ENCODE measurements around the gene IRF2BP2.
"Not testable (repeated sequence)": the region's sequence is repeated elsewhere in the genome, so short reads cannot be mapped to it uniquely, and the experiment has no call there.

IRF2BP2 gene

DNA sequence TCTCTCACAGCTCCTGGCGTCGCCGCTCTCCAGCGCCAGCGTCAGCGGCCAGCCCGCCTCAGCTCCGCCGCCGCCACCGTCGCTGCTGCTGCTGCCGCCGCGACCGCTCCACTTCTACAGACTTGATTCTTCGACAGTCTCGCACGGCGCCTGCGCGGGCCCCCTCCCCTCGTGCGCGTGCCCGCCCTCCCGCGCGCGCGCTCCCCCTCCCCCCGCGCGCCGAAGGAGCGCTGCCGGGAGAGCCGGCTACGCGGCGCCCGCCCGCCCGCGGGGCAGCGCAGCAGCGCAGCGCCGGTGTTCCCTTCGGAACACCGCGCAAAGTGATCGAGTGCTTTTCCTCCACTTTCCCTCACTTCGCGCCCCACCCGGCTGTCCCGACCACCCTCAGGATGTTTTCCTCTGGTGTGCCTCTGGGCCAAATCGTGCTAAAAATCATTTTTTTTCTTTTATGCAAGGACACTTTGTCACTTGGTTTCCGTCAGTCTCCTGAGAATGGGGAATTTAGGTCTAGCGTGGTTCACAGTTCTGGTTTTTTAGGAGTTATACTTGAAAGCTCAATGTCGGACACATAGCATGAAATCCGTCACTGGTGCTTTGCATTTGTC, at the start of gene IRF2BP2:
Gene IRF2BP2, minus strand, starts transcription at position 118 of the 605 bp plus-strand sequence. CDS start 684 bp downstream, outside the sequence.
- DNase-seq = peak; percentile 91

DNA sequence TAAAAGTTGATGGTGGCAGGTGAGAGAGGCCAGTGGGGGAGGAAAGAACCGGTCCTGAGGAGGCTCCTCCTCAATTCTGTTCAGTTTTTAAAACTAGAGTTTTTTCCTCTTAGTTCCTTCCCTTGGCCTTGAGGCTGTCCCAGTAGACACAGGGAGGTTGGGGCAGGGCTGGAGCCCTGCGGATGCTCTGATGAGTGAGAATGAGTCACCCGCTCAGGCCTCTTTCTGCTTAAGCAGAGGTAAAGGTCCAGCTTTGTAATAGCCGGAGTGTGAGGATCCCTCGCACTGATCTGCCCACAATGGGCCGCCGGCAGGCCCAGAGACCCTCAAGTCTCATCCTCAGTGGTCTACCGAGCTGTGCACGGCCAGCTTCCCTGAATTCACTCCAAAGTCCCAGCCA, 49.6 kb upstream of the IRF2BP2 start:
- no peak for DNase-seq

GRCh38 chr1:234658138-234658537, 48.2 kb upstream of the IRF2BP2 start:
- no peak for DNase-seq

GRCh38 chr1:234656944-234657654, 47.1 kb upstream of the IRF2BP2 start:
- no peak for DNase-seq

DNA sequence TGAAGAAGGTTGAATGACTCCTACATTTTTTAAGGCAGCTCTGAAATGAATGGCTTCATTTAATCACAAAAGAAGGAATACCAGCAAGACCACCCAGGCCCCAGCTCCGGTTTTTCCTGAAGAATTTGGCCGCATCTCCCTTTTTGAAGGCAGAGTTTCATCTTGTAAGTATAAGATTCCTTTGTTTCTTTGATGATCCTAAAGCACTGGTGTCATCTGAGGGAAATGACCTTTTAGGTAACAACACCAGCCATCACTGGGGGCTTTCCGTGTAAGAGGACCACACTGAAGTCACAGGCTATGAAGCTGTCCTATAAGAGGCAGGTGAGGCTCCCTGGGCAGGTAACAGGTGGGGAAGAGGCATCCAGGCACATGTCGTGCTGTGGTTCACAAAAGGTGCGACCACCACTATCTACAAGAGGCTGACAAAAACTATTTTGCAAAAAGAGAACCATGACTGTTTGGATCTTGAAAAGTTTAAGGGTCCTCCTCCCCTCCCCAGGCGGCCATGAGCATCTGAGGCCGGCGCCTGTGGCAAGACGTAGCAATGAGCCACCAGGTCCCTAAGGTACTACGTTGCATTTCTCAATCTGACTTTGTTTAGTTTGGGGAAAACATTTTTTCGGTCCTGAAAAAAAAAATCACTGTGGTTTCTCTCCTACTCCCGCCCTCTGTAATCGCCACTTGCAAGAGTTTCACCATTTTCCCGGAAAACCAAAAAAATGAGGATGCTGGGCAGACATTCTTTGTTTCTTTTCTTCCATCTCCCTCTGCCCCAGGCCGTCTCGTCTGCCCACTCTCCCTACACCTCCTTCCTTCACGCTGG, 46.3 kb upstream of the IRF2BP2 start:
- no peak for DNase-seq

DNA sequence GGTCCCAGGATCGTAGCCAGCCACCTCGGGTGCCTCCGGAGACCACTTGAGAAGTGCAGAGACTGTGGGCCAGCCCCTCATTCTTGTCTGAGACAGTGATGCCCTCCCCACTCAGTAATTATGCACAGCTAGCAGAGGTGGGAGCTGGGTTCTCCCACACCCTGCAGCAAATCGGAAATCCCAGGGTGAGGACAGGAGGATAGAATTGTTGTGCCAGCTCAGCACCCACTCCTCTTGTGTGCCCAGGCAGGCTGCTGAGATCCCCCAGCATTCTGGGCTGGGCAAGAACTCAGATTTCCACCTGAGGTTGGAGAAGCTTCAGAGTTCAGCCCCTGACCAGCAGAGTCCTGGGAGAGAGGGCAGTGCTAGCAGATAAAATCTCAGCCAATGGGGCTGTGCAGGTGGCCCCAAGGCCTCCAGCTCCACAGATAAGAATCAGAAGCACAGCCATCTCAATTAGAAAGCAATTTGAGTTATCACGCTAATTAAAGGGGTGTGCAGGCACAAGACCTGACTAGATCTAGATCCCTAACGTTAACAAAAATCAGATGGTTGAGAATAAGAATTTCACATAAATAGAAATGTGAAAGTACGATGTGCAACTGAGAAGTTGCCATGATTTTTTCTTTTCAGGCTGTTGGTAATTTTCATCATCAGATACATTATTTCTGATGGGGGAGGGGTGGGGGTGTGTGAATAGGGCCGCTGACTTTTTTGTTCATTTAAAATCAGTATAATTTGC, 45.5 kb upstream of the IRF2BP2 start:
- DNase-seq = no peak

GRCh38 chr1:234654002-234654733, 44.2 kb upstream of the IRF2BP2 start:
- DNase-seq = no peak

DNA sequence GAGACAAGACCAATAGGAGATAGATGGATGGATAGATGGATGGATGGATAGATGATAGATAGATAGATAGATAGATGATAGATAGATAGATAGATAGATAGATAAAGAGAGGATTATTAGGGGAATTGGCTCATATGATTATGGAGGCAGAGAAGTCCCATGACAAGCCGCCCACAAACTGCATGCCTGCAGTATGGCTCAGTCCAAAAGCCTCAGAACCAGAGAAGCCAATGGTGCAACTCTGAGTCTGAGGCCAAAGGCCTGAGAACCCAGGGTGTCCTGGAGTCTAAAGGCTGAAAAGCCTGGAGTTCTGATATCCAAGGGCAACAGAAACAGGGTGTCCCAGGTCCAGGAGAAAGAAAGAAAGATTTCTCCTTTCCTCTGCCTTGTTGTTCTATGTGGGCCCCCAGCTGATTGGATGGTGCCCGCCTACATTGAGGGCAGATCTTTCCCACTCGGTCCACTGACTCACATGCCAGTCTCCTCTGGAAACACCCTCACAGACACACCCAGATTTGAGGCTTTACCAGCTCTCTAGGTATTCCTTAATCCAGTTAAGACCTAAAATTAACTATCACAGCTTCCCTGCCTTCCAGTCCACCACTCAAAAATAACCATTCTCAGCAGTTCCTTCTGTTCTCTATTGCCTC, 39.6 kb upstream of the IRF2BP2 start:
- DNase-seq = no peak

GRCh38 chr1:234647758-234648157, 37.8 kb upstream of the IRF2BP2 start:
- DNase-seq = no peak

DNA sequence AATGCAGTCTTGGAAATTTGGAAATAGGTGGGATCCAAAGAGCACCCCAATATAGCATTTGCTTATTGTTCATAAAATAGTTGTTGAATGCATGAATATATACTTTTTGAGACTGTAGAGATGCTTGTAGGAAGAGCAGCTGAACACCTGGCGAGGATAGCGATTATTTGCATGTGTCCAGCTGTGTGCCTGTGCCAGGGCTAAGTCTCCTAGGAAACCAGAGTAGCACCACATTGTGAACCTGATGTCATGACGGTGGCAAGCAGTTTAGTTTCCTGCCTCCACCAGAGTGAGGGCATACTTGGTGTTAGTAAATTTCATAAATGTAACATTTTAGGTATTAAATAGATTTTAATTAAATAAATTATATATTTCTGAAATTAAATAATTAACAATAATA, 37.3 kb upstream of the IRF2BP2 start:
- DNase-seq = no peak

DNA sequence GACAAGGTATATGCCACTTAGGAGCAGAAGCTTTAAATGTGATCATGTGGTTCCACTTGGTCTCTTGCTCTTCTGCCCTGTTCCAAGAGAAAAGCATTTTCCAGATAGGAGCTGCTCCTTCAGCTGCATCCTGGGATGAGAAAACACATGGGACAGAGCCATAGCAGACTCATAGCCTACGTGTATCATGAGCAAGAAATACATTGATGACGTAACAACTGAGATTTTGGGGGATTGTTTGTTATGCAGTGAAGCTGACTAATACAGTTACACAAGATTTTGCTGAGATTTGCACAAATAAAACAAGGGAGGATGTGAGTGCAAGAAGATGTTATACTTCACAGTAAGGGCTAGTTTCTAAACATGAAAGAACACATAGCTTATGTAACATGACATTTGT, 36.0 kb upstream of the IRF2BP2 start:
- no peak for DNase-seq

DNA sequence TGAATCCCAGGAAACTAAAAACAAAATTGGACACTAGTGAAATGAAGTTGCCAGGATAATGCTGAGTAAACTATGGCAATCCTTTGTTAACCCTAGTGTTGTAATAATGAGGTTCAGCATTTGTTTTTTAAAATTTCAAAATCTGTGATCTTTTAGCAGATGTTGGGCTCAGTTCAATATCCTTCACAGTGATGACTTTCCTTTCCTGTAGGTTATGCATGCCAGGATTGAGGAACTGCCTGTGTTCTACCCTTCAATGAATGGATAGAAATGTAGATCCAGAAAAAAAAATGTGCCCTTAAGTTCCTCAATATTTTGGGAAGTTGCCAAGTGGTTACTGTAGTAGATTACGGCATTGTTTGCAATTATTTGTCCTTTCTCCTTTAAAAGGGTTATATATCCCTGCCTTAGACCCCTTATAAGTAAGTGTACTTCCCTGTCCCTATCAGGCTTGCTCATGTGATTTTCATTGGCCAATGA, 35.5 kb upstream of the IRF2BP2 start:
- no peak for DNase-seq

- DNase-seq = no peak
These were observed 35.0 kb upstream of the IRF2BP2 start for GRCh38 chr1:234644928-234645327.

DNA sequence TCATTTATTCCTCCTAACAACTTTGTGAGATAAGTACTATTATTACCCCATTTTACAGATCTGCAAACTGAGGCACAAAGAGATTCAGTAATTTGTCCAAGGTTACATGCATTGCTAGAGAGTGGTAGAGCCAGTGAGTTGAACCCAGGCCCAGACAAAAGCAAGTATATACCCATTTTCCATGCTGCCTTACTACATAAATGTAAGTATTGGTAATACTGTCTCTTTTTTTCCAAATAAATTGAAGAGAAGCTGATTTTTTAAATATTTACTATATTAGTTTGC, 33.8 kb upstream of the IRF2BP2 start:
- no peak for DNase-seq

DNA sequence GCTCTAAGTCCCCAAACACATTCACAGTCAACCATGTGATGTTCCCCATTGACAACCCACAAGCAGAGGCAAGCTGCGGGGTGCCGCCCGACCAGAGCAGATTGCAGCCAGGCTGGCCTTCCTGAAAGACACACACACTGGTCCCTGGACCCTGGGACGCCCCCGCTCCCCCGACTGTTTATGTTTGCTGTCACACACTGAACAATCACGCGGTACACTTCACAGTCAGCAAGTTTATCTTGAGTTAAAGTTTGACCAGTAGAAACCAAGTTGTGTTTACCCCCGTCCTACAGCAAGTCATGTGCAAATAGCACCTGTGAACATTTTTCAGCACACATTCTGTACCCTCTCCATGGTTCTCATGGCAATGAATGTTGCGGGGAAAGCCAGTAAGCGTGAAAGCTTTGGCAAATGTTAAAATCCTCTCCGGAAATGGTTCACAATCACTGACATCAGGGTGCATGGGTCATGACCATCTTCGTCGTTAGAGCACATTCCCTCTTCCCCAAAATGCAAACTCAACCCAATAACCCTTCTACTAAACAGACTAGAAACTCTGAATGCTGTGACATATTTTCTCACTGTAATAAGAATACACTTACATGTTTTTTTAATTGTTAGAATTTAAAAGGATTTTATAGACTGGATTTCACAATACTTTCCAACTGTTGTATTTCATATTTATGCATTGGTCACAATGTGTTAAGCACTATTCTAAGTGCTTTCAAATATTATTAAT, 33.3 kb upstream of the IRF2BP2 start:
- DNase-seq = no peak

GRCh38 chr1:234642428-234642827, 32.5 kb upstream of the IRF2BP2 start:
- no peak for DNase-seq

DNA sequence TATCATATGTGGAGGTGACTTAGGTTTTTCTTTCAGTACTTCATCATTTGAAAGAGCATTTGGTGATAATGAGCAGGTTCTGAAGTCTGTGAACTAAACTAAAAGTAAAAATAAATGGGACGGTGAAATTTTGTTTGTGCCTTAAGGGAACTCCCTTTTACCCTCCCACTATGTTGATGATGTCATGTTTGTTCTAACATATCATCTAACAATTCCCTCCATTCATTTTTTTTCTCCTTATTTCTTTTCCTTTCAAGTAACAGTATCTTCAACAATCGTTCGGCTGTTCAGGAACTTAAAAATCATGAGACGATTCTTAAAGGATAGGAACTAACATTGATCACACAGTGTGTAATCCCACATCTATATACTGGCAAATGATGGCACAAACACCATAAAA, 30.0 kb upstream of the IRF2BP2 start:
- DNase-seq = no peak

DNA sequence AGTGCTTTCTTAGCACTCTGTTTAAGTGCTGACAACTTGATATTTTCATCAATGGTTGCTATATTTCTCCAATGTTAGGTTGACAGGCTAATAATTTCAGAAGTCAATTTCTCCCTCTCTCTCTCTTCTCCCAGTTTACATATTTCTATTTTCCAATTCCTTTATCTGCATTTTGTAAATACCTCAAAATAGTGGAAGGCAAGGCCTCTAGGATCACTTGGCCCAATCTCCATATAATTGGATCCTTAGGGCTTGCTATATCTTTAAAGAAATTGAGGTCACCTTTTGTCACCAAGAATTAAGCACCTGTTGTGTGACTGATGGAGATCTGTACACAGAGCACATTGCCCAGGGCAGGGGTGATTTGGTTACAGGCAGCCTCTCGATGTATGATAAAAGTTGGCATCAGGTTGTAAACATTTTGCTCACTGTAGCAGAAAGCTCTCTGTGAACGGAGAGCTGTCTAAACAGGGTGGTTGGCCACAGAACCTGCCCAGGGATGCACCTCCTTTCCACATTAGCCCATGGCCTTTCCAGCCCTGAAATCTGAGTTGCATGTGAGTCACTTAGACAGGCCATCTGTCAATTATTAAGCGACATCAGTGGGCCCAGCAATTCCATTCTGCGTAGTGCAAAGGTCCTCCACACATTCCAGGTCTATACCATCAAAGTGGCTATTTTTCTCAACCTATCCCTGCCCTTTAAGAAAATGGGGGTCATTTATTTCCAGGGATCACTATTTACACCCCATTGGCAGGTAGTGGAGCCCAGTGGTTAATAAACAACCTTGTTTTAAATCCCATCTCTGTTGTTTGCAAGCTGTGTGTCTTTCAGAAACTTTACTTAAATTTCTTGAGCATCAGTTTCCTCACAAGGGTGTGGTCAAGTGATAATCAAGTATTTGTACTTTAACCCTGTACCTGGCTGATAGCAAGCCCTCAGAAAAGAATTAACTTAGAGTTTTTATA, 29.1 kb upstream of the IRF2BP2 start:
- no peak for DNase-seq

GRCh38 chr1:234634922-234635321, 24.9 kb upstream of the IRF2BP2 start:
- DNase-seq = not testable (repeated sequence)

- DNase-seq = no peak
These were observed 24.4 kb upstream of the IRF2BP2 start for GRCh38 chr1:234634387-234634786.

All from activated CD8-positive, alpha-beta memory T cell treated with anti-CD3 and anti-CD28 coated beads for 24 hours (primary cell).